Measurements from ENCODE around the gene WDR90. TPM values are rescaled to one million over a fixed set of nuclear protein-coding genes. Genes with fewer than 3 reads are reported as not detected.
A peak's percentile ranks its signal among the peaks of the same experiment; 100 is the strongest.

Gene WDR90
- total and polyA plus RNA-seq, 2 of the 13 experiments (the other 11 are each of a cell fraction or from before 2014, with no cell fraction given) = 14.9 to 28.9 TPM

DNA sequence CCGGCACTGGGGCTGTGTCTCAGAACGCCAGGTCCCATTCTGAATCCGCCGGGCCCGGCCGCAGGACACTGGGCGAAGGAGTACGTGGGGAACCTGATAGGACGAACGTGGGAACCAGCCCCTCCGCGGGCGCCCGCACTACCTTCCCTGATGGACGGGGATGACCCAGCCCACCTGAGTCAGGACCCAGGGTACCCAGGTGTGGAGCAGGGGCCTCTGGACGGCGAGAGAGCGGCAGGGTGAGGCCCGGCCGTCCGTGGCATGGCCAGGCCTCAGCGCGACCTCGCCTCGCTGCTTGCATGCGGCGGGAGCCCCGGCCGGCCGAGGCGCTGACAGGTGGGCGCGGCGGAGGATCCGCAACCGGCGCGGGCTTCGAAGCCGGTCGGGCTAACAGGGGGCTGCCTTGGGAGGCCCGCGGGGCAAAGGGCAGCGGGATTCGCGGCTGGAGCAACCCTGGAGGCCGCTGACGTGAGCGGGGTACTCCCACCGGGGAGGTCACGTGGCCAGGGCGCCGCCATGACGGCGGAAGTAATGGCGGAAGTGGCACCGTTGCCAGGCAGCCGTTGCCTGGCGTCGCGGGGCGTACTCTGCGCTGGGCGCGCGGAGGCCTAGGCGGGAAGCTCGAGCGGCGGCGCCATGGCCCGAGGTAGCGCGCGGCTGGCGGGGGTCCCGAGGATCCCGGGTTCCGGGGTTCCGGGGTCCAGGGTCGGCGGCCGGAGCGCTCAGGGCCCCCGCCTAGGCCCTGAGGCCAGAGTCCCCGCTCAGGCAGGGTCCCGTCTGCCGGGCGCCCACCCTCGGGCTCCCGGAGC is at the start of gene WDR90 (continued):
- TF ChIP-seq, protein P1, sequence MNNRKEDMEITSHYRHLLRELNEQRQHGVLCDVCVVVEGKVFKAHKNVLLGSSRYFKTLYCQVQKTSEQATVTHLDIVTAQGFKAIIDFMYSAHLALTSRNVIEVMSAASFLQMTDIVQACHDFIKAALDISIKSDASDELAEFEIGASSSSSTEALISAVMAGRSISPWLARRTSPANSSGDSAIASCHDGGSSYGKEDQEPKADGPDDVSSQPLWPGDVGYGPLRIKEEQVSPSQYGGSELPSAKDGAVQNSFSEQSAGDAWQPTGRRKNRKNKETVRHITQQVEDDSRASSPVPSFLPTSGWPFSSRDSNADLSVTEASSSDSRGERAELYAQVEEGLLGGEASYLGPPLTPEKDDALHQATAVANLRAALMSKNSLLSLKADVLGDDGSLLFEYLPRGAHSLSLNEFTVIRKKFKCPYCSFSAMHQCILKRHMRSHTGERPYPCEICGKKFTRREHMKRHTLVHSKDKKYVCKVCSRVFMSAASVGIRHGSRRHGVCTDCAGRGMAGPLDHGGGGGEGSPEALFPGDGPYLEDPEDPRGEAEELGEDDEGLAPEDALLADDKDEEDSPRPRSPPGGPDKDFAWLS (CRISPR knock-in tag; IDR thresholded peaks at IDR 0.05; ENCODE audit: borderline replicate concordance) = no peak
- TF ChIP-seq RELA (CRISPR knock-in tag; IDR thresholded peaks at IDR 0.05) = 0 out of 2 replicates have a peak, but pooled peaks have one; percentile 43
- peak; percentile 67 to 84; a peak in 3 of 4 replicates for TF ChIP-seq NR2F1 (CRISPR knock-in tag; IDR thresholded peaks at IDR 0.05)
- TF ChIP-seq TAF15 (IDR thresholded peaks at IDR 0.05; ENCODE audit: low read depth, low read length, poor library complexity, severe bottlenecking) = peak; percentile 94
- TF ChIP-seq ZNF572 (CRISPR knock-in tag; IDR thresholded peaks at IDR 0.05) = no peak
- peak; percentile 53 for TF ChIP-seq ZNF883 (CRISPR knock-in tag; IDR thresholded peaks at IDR 0.05; ENCODE audit: not compliant biosample characterization)
- TF ChIP-seq, protein P2, sequence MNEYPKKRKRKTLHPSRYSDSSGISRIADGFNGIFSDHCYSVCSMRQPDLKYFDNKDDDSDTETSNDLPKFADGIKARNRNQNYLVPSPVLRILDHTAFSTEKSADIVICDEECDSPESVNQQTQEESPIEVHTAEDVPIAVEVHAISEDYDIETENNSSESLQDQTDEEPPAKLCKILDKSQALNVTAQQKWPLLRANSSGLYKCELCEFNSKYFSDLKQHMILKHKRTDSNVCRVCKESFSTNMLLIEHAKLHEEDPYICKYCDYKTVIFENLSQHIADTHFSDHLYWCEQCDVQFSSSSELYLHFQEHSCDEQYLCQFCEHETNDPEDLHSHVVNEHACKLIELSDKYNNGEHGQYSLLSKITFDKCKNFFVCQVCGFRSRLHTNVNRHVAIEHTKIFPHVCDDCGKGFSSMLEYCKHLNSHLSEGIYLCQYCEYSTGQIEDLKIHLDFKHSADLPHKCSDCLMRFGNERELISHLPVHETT (CRISPR knock-in tag; conservative IDR thresholded peaks at IDR 0.05) = peak; percentile 90
- 0 out of 2 replicates have a peak, but pooled peaks have one; percentile 28 for TF ChIP-seq KLF13 (CRISPR knock-in tag; IDR thresholded peaks at IDR 0.05)
- TF ChIP-seq PAWR (CRISPR knock-in tag; IDR thresholded peaks at IDR 0.05; ENCODE audit: borderline replicate concordance) = 0 out of 2 replicates have a peak, but pooled peaks have one; percentile 84
- peak; percentile 67; the same call in 1 of the 2 replicates for TF ChIP-seq SP4 (CRISPR knock-in tag; IDR thresholded peaks at IDR 0.05)
- TF ChIP-seq, protein P3, sequence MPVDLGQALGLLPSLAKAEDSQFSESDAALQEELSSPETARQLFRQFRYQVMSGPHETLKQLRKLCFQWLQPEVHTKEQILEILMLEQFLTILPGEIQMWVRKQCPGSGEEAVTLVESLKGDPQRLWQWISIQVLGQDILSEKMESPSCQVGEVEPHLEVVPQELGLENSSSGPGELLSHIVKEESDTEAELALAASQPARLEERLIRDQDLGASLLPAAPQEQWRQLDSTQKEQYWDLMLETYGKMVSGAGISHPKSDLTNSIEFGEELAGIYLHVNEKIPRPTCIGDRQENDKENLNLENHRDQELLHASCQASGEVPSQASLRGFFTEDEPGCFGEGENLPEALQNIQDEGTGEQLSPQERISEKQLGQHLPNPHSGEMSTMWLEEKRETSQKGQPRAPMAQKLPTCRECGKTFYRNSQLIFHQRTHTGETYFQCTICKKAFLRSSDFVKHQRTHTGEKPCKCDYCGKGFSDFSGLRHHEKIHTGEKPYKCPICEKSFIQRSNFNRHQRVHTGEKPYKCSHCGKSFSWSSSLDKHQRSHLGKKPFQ (CRISPR knock-in tag; IDR thresholded peaks at IDR 0.05; ENCODE audit: insufficient replicate concordance) = peak; percentile 97
- no peak for TF ChIP-seq PAF1 (CRISPR knock-in tag; IDR thresholded peaks at IDR 0.05)
- TF ChIP-seq XRCC5 (optimal IDR thresholded peaks at IDR 0.05; ENCODE audit: low read length) = peak; percentile 73
- TF ChIP-seq ZFYVE20 (CRISPR knock-in tag; IDR thresholded peaks at IDR 0.05; ENCODE audit: borderline replicate concordance, low read depth) = 0 out of 2 replicates have a peak, but pooled peaks have one; percentile 54
- no peak for TF ChIP-seq THYN1 (CRISPR knock-in tag; IDR thresholded peaks at IDR 0.05; ENCODE audit: borderline replicate concordance, low read depth)
- TF ChIP-seq NFYC (CRISPR knock-in tag; IDR thresholded peaks at IDR 0.05) = peak; percentile 47
- TF ChIP-seq, protein P4, sequence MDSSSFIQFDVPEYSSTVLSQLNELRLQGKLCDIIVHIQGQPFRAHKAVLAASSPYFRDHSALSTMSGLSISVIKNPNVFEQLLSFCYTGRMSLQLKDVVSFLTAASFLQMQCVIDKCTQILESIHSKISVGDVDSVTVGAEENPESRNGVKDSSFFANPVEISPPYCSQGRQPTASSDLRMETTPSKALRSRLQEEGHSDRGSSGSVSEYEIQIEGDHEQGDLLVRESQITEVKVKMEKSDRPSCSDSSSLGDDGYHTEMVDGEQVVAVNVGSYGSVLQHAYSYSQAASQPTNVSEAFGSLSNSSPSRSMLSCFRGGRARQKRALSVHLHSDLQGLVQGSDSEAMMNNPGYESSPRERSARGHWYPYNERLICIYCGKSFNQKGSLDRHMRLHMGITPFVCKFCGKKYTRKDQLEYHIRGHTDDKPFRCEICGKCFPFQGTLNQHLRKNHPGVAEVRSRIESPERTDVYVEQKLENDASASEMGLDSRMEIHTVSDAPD (CRISPR knock-in tag; IDR thresholded peaks at IDR 0.05) = peak; percentile 55; the same call in 1 of the 2 replicates
- no peak; the same call in 1 of the 2 replicates for TF ChIP-seq ZNF253 (CRISPR knock-in tag; IDR thresholded peaks at IDR 0.05; ENCODE audit: borderline replicate concordance)
- TF ChIP-seq YEATS4 (CRISPR knock-in tag; IDR thresholded peaks at IDR 0.05; ENCODE audit: borderline replicate concordance) = peak; percentile 80; the same call in 1 of the 2 replicates
- peak; percentile 61 for TF ChIP-seq SP2 (CRISPR knock-in tag; IDR thresholded peaks at IDR 0.05)
- peak; percentile 56; the same call in 1 of the 2 replicates for TF ChIP-seq ZNF562 (CRISPR knock-in tag; IDR thresholded peaks at IDR 0.05; ENCODE audit: borderline replicate concordance)
- TF ChIP-seq RNF2 (conservative IDR thresholded peaks at IDR 0.05; ENCODE audit: low read depth) = peak; percentile 98
- TF ChIP-seq PHF20 (CRISPR knock-in tag; IDR thresholded peaks at IDR 0.05) = peak; percentile 85
